KMS-11 (cell line): ENCODE results near the gene MYO9B.

ENCODE experiments used
- H2AFZ ChIP-seq: fragments of 200-600 bp; sonication (generic); 2 replicates; pipeline ENCODE4 v1.6.1; 2016; ENCODE audit warnings: antibody characterized with exemption, mixed run types, low read depth
- H3K27ac ChIP-seq: fragments of 200-600 bp; sonication (generic); 2 replicates; pipeline ENCODE4 v1.6.1; 2016; ENCODE audit warnings: mild to moderate bottlenecking, mixed run types
- H3K27me3 ChIP-seq: fragments of 200-600 bp; sonication (generic); 2 replicates; pipeline ENCODE4 v1.6.1; 2017; ENCODE audit warnings: mild to moderate bottlenecking, low read depth, mixed run types, moderate library complexity; ENCODE audit not compliant: insufficient read depth
- H3K36me3 ChIP-seq: fragments of 200-600 bp; sonication (generic); 2 replicates; pipeline ENCODE4 v1.6.1; 2017; ENCODE audit warnings: mild to moderate bottlenecking, mixed run types; ENCODE audit not compliant: insufficient read depth
- H3K4me1 ChIP-seq: fragments of 200-600 bp; sonication (generic); 2 replicates; pipeline ENCODE4 v1.6.1; 2016; ENCODE audit warnings: mild to moderate bottlenecking, low read depth, mixed run types; ENCODE audit not compliant: poor library complexity, severe bottlenecking
- H3K4me2 ChIP-seq: fragments of 200-600 bp; sonication (generic); 2 replicates; pipeline ENCODE4 v1.7.0; 2016; ENCODE audit warnings: mild to moderate bottlenecking, mixed run types
- H3K4me3 ChIP-seq: fragments of 200-600 bp; sonication (generic); IDR thresholded peaks from 2 replicates; pipeline ENCODE4 v1.6.1; 2017; ENCODE audit warnings: low read depth, low read length, mixed read lengths; ENCODE audit not compliant: insufficient read depth
- H3K79me2 ChIP-seq: fragments of 200-600 bp; sonication (generic); 2 replicates; pipeline ENCODE4 v1.6.1; 2016; ENCODE audit warnings: low read depth, mixed run types; ENCODE audit not compliant: insufficient read depth
- H3K9ac ChIP-seq: fragments of 200-600 bp; sonication (generic); 2 replicates; pipeline ENCODE4 v1.6.1; 2016; ENCODE audit warnings: mild to moderate bottlenecking, mixed run types
- H4K20me1 ChIP-seq: fragments of 200-600 bp; sonication (generic); 2 replicates; pipeline ENCODE4 v1.6.1; 2016; ENCODE audit warnings: mild to moderate bottlenecking, mixed run types; ENCODE audit not compliant: insufficient read depth
- TF ChIP-seq, protein P1 (sequence below): fragments of 200-600 bp; sonication (generic); conservative IDR thresholded peaks from 2 replicates; pipeline ENCODE4 v1.6.1; 2017; ENCODE audit warnings: low read depth, mild to moderate bottlenecking, antibody characterized with exemption, low read length, moderate library complexity, mixed read lengths

Gene MYO9B

DNA sequence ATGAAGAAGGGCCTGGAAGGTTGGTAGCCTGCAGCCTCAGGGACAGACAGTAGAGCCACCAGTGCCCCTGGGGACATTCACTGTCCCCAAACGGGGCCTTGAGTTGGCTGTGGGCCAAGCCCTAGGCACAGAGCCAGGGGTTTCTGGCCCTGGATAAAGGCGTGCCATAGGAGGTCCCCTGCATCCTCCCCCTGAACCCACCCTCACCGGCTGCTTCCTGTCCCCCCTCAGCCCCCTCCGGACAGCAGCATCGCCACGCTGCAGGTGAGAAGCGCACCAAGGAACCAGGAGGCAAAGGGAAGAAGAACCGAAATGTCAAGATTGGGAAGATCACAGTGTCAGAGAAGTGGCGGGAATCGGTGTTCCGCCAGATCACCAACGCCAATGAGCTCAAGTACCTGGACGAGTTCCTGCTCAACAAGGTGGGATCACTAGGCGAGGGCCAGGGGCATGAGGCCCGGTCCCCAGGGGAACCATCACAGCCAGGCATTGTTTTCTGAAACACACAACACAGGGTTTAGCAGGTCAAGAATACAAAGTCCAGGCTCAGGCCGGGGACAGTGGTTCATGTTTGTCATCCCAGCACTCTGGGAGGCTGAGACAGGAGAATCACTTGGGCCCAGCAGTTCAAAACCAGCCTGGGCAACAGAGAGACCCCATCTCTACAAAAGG, 125.0 kb downstream of the MYO9B start:
- H4K20me1 ChIP-seq = no peaks in the 10 kb centered on the region
- no peaks in the 10 kb centered on the region for H3K36me3 ChIP-seq
- H3K4me2 ChIP-seq = no peak overlapping the region
- TF ChIP-seq, protein P1, sequence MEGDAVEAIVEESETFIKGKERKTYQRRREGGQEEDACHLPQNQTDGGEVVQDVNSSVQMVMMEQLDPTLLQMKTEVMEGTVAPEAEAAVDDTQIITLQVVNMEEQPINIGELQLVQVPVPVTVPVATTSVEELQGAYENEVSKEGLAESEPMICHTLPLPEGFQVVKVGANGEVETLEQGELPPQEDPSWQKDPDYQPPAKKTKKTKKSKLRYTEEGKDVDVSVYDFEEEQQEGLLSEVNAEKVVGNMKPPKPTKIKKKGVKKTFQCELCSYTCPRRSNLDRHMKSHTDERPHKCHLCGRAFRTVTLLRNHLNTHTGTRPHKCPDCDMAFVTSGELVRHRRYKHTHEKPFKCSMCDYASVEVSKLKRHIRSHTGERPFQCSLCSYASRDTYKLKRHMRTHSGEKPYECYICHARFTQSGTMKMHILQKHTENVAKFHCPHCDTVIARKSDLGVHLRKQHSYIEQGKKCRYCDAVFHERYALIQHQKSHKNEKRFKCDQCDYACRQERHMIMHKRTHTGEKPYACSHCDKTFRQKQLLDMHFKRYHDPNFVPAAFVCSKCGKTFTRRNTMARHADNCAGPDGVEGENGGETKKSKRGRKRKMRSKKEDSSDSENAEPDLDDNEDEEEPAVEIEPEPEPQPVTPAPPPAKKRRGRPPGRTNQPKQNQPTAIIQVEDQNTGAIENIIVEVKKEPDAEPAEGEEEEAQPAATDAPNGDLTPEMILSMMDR = no peak
- no peak overlapping the region for H3K9ac ChIP-seq
- no peaks in the 10 kb centered on the region for H3K4me1 ChIP-seq
- H3K4me3 ChIP-seq = no peak overlapping the region
- no peak overlapping the region for H2AFZ ChIP-seq
- no peak overlapping the region for H3K27ac ChIP-seq
- H3K27me3 ChIP-seq = no peaks in the 10 kb centered on the region
- no peaks in the 10 kb centered on the region for H3K79me2 ChIP-seq

DNA sequence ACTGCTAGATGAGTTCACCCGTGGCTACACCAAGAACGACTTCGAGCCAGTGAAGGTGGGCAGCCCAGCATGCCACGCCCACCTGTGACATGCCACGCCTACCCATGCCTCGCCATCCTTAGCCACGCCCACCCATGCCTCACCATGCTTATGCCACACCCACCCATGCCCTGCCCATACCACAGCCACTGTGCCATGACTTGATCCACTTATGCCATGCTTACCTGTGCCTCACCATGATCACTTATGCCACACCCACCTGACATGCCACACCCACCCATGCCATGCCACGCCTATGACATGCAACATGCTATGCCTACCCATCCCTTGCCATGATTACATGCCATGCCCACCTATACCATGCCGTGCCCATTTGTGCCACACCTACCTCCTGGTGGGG, 126.7 kb downstream of the MYO9B start:
- H3K4me1 ChIP-seq = no peaks in the 10 kb centered on the region
- H3K4me3 ChIP-seq = no peak overlapping the region
- no peak overlapping the region for H2AFZ ChIP-seq
- TF ChIP-seq, protein P1 = no peak
- no peaks in the 10 kb centered on the region for H3K36me3 ChIP-seq
- no peak overlapping the region for H3K9ac ChIP-seq
- H3K27ac ChIP-seq = no peak overlapping the region
- H3K27me3 ChIP-seq = no peaks in the 10 kb centered on the region
- H3K4me2 ChIP-seq = no peak overlapping the region
- no peaks in the 10 kb centered on the region for H4K20me1 ChIP-seq
- no peaks in the 10 kb centered on the region for H3K79me2 ChIP-seq

DNA sequence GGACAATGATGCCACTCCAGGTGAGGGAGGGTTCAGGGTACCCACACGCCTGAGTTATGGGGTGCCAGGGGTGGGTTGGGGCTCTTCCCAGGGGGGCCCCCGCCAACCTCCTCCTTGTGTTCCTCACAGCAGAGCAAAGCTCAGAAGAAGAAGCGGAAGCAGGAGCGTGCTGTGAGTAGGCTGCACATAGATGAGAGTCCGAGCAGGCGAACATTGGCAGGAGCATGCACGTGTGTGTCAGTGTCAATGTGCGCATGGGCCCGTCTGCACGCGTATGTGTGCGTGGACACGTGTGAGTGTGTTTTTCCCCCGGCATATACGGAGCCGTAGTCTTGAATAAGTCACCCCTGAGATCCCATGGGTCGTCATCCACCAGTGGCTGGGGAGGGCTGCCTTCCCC, 127.1 kb downstream of the MYO9B start:
- H3K4me2 ChIP-seq = no peak overlapping the region
- H3K27ac ChIP-seq = no peak overlapping the region
- no peak overlapping the region for H3K4me3 ChIP-seq
- no peaks in the 10 kb centered on the region for H3K4me1 ChIP-seq
- H3K9ac ChIP-seq = no peak overlapping the region
- no peak overlapping the region for H2AFZ ChIP-seq
- H4K20me1 ChIP-seq = no peaks in the 10 kb centered on the region
- H3K79me2 ChIP-seq = no peaks in the 10 kb centered on the region
- no peaks in the 10 kb centered on the region for H3K36me3 ChIP-seq
- TF ChIP-seq, protein P1 = no peak
- H3K27me3 ChIP-seq = no peaks in the 10 kb centered on the region

DNA sequence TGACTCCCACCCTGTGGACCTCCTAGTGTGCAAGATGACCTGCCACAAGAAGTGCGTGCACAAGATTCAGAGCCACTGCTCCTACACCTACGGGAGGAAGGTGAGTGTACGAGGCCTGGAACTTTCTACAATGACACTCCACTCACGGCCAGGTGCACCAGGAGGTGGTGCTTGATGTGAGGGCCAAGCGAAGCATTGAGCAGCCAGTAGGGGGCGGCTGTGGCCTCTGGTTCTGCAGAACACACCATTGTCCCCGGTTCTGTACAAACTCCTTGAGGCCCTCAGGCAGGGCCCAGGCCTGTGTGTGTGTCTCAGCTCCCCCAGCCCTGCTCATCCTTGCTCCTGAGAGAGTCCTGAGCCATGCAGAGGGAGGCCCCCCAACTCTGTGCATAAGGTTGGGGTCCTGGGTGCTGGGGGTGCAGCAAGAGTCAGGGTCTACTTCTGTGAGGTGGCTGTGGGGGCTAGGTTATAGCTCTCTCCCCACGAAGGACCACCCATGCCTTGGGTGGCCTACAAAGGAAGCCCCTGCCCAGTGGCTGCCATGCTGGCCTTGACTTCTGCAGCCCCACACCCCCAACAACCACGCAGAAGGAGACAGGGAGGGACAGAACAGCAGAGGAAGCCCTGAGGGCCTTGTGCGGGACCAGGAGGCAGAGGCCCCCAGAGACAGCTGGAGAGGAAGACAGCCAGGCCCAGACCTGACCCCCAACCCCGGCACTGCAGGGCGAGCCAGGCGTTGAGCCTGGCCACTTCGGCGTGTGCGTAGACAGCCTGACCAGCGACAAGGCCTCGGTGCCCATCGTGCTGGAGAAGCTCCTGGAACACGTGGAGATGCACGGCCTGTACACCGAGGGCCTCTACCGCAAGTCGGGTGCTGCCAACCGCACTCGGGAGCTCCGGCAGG, 129.9 kb downstream of the MYO9B start:
- TF ChIP-seq, protein P1 = peak; percentile 62
- no peaks in the 10 kb centered on the region for H4K20me1 ChIP-seq
- no peak overlapping the region for H3K4me2 ChIP-seq
- no peaks in the 10 kb centered on the region for H3K4me1 ChIP-seq
- no peaks in the 10 kb centered on the region for H3K36me3 ChIP-seq
- H3K79me2 ChIP-seq = no peaks in the 10 kb centered on the region
- no peak overlapping the region for H3K9ac ChIP-seq
- no peak overlapping the region for H3K4me3 ChIP-seq
- H3K27ac ChIP-seq = no peak overlapping the region
- no peak overlapping the region for H2AFZ ChIP-seq
- H3K27me3 ChIP-seq = no peaks in the 10 kb centered on the region
